Gastroesophageal sphincter (tissue), 3 donors: Measurements from ENCODE around the gene C6orf15.

Source experiments
- CTCF ChIP-seq, 4 experiments: fragments of 200-600 bp in 2 of 4; fragments of 450-650 bp in 2 of 4; sonication (generic) in 1 of 4; IDR thresholded peaks; one replicate each; pipeline ENCODE4 v1.5.1; 2017 to 2019; ENCODE audit warnings: antibody characterized with exemption in 4 of 4, mild to moderate bottlenecking in 2 of 4, moderate library complexity in 2 of 4
- POLR2A ChIP-seq, 2 donors: fragments of 450-650 bp; IDR thresholded peaks; one replicate each; pipeline ENCODE4 v1.6.1; 2017; ENCODE audit warnings: antibody characterized with exemption in 2 of 2, mild to moderate bottlenecking in 2 of 2, moderate library complexity in 1 of 2
- POLR2AphosphoS5 ChIP-seq: sonication (generic); formaldehyde crosslinking; IDR thresholded peaks from one replicate; pipeline ENCODE4 v1.6.1; 2017; ENCODE audit warnings: antibody characterized with exemption

DNA sequence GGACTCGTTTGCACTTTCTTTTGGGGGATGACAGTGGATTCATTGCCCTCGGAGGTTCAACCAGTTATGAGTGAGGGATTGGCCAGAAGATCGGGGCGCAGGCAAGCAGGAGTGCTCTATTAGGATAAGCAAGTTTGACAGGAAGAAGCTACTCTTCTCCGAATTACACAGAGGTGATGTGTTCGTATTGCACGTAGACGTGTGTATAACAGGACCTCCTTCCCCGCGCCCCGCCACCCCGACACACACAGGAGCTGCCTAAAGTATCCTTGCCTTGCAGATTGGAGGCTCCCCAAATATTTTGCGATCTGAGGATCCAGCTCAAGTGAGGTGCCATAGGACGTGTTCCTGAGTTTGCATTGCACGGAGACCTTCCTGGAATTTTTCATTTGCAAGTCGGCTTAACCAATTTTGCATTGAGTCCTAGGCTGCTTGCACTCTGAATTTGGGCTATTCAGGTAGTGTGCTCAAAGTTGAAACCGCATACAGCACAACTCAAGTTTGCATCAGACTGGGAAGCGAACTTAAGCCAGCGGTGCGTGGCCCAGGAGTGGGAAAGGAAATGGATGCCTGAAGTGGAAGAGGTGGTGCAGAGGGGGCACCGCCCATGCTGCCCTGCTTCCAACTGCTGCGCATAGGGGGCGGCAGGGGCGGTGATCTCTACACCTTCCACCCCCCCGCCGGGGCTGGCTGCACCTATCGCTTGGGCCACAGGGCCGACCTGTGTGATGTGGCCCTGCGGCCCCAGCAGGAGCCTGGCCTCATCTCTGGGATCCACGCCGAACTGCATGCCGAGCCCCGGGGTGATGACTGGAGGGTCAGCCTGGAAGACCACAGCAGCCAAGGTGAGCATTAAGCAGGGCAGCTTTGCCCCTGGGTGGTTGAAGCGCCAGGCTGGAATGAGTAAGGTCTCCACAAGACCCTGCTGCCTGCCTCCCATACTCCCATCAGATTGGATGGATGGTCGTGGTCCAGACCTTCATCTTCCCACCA, 46.8 kb upstream of the C6orf15 start:
- TF ChIP-seq CTCF (IDR thresholded peaks at IDR 0.05) (no peak), POLR2A (IDR thresholded peaks at IDR 0.05) (no peak), POLR2AphosphoS5 (no peak)
